OCI-LY7 (cell line): ENCODE measurements around the gene PRL. TPM values are rescaled to one million over a fixed set of nuclear protein-coding genes. Genes with fewer than 3 reads are reported as not detected.
A peak's percentile ranks its signal among the peaks of the same experiment; 100 is the strongest.

ENCODE experiments used
- BruUV-seq: library from RNA; stranded (reverse); fragments of 400-500 nt; replicated peaks from 2 replicates; lab custom pipeline; 2021; lab: Mats Ljungman, UMichigan
- CTCF ChIA-PET: fragments of 300-600 bp; sonication (Branson Sonifier 250); formaldehyde crosslinking; loops from one replicate; lab custom pipeline; 2022; ENCODE audit warnings: antibody characterized with exemption; ENCODE audit not compliant: unreplicated experiment; lab: Charles Lee
- POLR2A ChIA-PET: fragments of 300-600 bp; sonication (Branson Sonifier 250); formaldehyde crosslinking; loops from one replicate; lab custom pipeline; 2022; ENCODE audit warnings: antibody characterized with exemption; lab: Charles Lee
- DNase-seq: peaks from one replicate; pipeline ENCODE4 v3.0.0-alpha.2; 2015; ENCODE audit warnings: low spot score
- H2AFZ ChIP-seq: fragments of 200-600 bp; sonication (generic), shearing (Covaris generic); 2 replicates; pipeline ENCODE4 v1.6.1; 2014; ENCODE audit warnings: mild to moderate bottlenecking, antibody characterized with exemption, low read length, moderate library complexity
- H3K27ac ChIP-seq: fragments of 200-600 bp; sonication (generic); 2 replicates; pipeline ENCODE4 v1.5.1; 2014; ENCODE audit warnings: mixed run types, low read depth, mild to moderate bottlenecking, moderate library complexity, low read length, inconsistent platforms; ENCODE audit not compliant: poor library complexity, severe bottlenecking
- H3K36me3 ChIP-seq: fragments of 200-600 bp; sonication (generic); 2 replicates; pipeline ENCODE4 v1.6.1; 2014; ENCODE audit warnings: mild to moderate bottlenecking, antibody characterized with exemption, low read length, moderate library complexity, mixed read lengths; ENCODE audit not compliant: insufficient read depth
- H3K4me1 ChIP-seq: fragments of 200-600 bp; sonication (generic); 2 replicates; pipeline ENCODE4 v1.5.1; 2014; ENCODE audit warnings: mild to moderate bottlenecking, low read length; ENCODE audit not compliant: insufficient read depth, poor library complexity, severe bottlenecking
- H3K4me2 ChIP-seq: fragments of 200-600 bp; sonication (generic); 2 replicates; pipeline ENCODE4 v1.6.1; 2014; ENCODE audit warnings: mild to moderate bottlenecking, low read length
- H3K4me3 ChIP-seq: fragments of 200-600 bp; sonication (generic); 2 replicates; pipeline ENCODE4 v1.5.1; 2014; ENCODE audit warnings: mild to moderate bottlenecking, low read depth, low read length; ENCODE audit not compliant: poor library complexity, severe bottlenecking
- H3K79me2 ChIP-seq: fragments of 200-600 bp; sonication (generic); 2 replicates; pipeline ENCODE4 v1.6.1; 2016; ENCODE audit warnings: low read depth, mild to moderate bottlenecking, low read length, moderate library complexity, mixed read lengths; ENCODE audit not compliant: insufficient read depth
- H3K9me2 ChIP-seq: fragments of 200-600 bp; sonication (generic); 2 replicates; pipeline ENCODE4 v1.6.1; 2016; ENCODE audit warnings: mild to moderate bottlenecking, low read length, mixed read lengths; ENCODE audit not compliant: insufficient read depth
- H3K9me3 ChIP-seq: fragments of 200-600 bp; sonication (generic); 2 replicates; pipeline ENCODE4 v1.6.1; 2014; ENCODE audit warnings: mild to moderate bottlenecking, mixed run types, low read length, mixed read lengths
- H4K20me1 ChIP-seq: fragments of 200-600 bp; sonication (generic); 2 replicates; pipeline ENCODE4 v1.6.1; 2014; ENCODE audit warnings: mild to moderate bottlenecking, antibody characterized with exemption, low read length, moderate library complexity, mixed read lengths; ENCODE audit not compliant: insufficient read depth
- CTCF ChIP-seq: fragments of 200-600 bp; sonication (generic); conservative IDR thresholded peaks from 2 replicates; pipeline ENCODE4 v1.5.1; 2014; ENCODE audit warnings: mild to moderate bottlenecking, antibody characterized with exemption, low read length, moderate library complexity, mixed read lengths
- EZH2phosphoT487 ChIP-seq: fragments of 200-600 bp; sonication (generic); IDR thresholded peaks from 2 replicates; pipeline ENCODE4 v1.6.1; 2018; ENCODE audit warnings: low read depth, borderline replicate concordance, mild to moderate bottlenecking, mixed run types, antibody characterized with exemption, low read length, moderate library complexity, mixed read lengths
- intact Hi-C: fragments of 100-400 bp; cut with micrococcal nuclease; formaldehyde crosslinking; loops from one replicate; pipeline ENCODE4 v1.10.0; 2022; ENCODE audit not compliant: unreplicated experiment
- total RNA-seq, 2 experiments: library from RNA; depleted of rRNA in 1 of 2; stranded (reverse); fragments of >200 nt in 1 of 2; shearing (Covaris generic) in 1 of 2; gene quantifications; 2 replicates each; pipeline ENCODE4 v1.2.3, GENCODE V29; 2014 to 2022

Gene PRL
- total RNA-seq, 2 experiments from 2014 or later = not detected

DNA sequence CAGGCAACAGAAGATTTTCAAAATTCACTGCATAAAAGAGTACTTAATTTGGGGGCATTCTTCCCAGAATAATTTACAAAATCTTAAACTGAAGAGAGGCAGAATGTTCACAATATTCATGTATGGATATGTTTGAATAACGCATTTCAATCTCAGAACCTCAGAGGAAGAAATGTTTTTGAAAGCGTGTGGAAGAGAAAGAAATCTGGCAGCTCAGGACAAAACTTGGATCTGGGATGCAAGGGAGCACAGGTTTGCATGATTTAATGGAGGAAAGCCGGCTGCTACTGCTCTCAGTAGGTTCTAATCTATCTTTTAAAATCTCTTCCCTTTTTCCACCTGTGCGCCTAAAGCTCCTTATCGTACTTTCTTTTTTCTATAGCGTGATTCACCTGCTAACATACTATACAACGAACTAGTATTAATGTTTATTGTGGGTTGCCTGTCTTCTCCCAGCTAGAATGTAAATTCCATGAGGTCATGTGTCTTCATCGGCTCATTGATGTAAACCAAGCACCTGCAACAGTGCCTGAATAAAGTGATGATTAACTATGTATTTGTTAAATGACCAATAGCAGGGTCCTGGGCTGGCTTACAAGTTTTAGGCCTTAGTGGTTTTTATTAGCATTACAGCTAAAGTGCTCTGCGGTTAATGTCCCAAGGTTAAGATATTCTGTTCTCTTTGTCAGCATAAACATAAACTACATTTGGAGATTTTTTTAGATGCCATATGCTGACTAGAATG, 15.3 kb downstream of the PRL start:
- Histone ChIP-seq H3K4me3 (no peak overlapping the region), H3K9me3 (no peaks in the 10 kb centered on the region), H3K36me3 (no peaks in the 10 kb centered on the region), H3K4me1 (no peaks in the 10 kb centered on the region), H3K9me2 (no peaks in the 10 kb centered on the region), H4K20me1 (no peaks in the 10 kb centered on the region), H3K79me2 (no peaks in the 10 kb centered on the region), H2AFZ (no peak overlapping the region), H3K4me2 (no peak overlapping the region), H3K27ac (no peak overlapping the region)
- TF ChIP-seq EZH2phosphoT487 (no peak), CTCF (no peak)
- POLR2A ChIA-PET = no interaction called here
- CTCF ChIA-PET = no interaction called here
- BruUV-seq = no TSS peak
- intact Hi-C loops = no loop called here
- DNase-seq = no peak

DNA sequence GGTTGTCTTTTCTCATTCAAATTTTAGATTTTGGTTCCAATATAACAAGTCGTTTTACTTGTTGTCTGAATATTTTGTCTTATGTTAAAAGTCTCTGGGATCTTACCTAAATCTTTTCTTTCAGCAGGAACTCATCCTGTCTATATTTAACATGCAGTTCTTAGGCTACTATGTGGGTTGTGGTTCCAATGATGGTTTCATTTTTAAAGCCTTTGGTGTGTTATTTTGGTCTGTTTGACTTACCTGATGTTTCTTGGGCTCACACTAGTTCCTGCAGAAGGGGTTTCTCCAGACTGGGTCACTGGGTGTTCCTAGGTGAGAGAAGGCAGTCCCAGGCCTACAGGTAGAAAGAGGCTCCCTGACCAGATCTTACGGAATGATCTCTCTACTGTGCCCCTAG, 17.4 kb downstream of the PRL start:
- Histone ChIP-seq H3K79me2 (no peaks in the 10 kb centered on the region), H3K27ac (no peak overlapping the region), H3K36me3 (no peaks in the 10 kb centered on the region), H4K20me1 (no peaks in the 10 kb centered on the region), H3K4me3 (no peak overlapping the region), H3K9me2 (no peaks in the 10 kb centered on the region), H2AFZ (no peak overlapping the region), H3K9me3 (no peaks in the 10 kb centered on the region), H3K4me2 (no peak overlapping the region), H3K4me1 (no peaks in the 10 kb centered on the region)
- CTCF ChIA-PET = no interaction called here
- no peak for TF ChIP-seq EZH2phosphoT487
- TF ChIP-seq CTCF = no peak
- POLR2A ChIA-PET = no interaction called here
- no peak for DNase-seq
- BruUV-seq = no TSS peak
- intact Hi-C loops = no loop called here

DNA sequence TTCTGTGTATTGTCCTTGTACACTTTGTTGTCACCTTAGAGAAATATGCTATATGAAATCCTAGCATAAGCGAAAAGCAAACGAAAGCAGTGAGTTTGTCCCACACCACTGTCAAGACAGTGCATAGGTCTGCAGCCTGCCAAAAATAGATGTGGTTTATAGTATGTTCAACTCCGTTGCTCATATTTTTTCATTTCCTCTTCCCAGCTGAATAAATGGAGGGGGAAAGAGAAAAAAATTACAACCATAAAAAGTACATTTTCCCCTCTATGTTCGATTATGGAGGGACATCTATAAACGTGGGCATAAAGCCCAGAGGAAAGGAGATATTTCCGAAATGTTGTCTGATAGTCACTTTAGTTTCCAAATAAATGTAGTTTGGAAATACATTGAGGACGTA, 25.8 kb downstream of the PRL start:
- Histone ChIP-seq H3K9me3 (no peaks in the 10 kb centered on the region), H3K36me3 (no peaks in the 10 kb centered on the region), H3K4me2 (0 out of 2 replicates have a peak overlapping the region, but pooled peaks have one; percentile 15), H3K79me2 (no peaks in the 10 kb centered on the region), H4K20me1 (no peaks in the 10 kb centered on the region), H2AFZ (no peak overlapping the region), H3K4me1 (no peaks in the 10 kb centered on the region), H3K4me3 (no peak overlapping the region), H3K27ac (no peak overlapping the region), H3K9me2 (no peaks in the 10 kb centered on the region)
- ChIA-PET CTCF (no interaction called here), POLR2A (interaction anchor here (0.5 kb wide), 1 partner anchor 138 kb away, joined by 3 read pairs; no protein-coding TSS in a partner anchor)
- intact Hi-C loops = no loop called here
- BruUV-seq = no TSS peak
- TF ChIP-seq EZH2phosphoT487 (no peak), CTCF (no peak)
- peak; percentile 4 for DNase-seq
